HL-60 (cell line): ENCODE measurements around the gene RALGPS2.

Source experiments
- DNase-seq, 2 experiments: peaks; one replicate each; pipeline ENCODE4 v3.0.0-alpha.2; 2010 to 2020; ENCODE audit warnings: low read depth in 1 of 2, low spot score in 1 of 2
- H3K27ac ChIP-seq: fragments of 250-450 bp; sonication (Bioruptor Pico); replicated peaks from 2 replicates; pipeline ENCODE4 v1.5.1; 2020; ENCODE audit warnings: mild to moderate bottlenecking, moderate library complexity
- H3K27me3 ChIP-seq: fragments of 250-450 bp; sonication (Bioruptor Pico); 2 replicates; pipeline ENCODE4 v1.5.1; 2021; ENCODE audit warnings: mild to moderate bottlenecking, moderate library complexity; ENCODE audit not compliant: insufficient read depth, poor library complexity, severe bottlenecking
- H3K4me3 ChIP-seq: replicated peaks from 2 replicates; pipeline ENCODE4 v1.5.1; 2011; ENCODE audit warnings: mild to moderate bottlenecking, control low read depth, low read length; ENCODE audit not compliant: insufficient read depth
- GABPA ChIP-seq: IDR thresholded peaks from 2 replicates; pipeline ENCODE4 v1.6.1; 2012; ENCODE audit warnings: low read depth
- POLR2AphosphoS5 ChIP-seq: IDR thresholded peaks from 2 replicates; pipeline ENCODE4 v1.6.1; 2012; ENCODE audit warnings: low read depth
- REST ChIP-seq: IDR thresholded peaks from 2 replicates; pipeline ENCODE4 v1.6.1; 2012; ENCODE audit warnings: low read depth; ENCODE audit not compliant: insufficient replicate concordance
- SPI1 ChIP-seq: IDR thresholded peaks from 2 replicates; pipeline ENCODE4 v1.6.1; 2012; ENCODE audit warnings: low read depth, mild to moderate bottlenecking, borderline replicate concordance
- TF ChIP-seq, protein P1 (sequence below): IDR thresholded peaks from one replicate; pipeline ENCODE4 v1.5.1; 2011; ENCODE audit warnings: low read length, control low read depth, inconsistent platforms; ENCODE audit not compliant: insufficient read depth

RALGPS2 gene

DNA sequence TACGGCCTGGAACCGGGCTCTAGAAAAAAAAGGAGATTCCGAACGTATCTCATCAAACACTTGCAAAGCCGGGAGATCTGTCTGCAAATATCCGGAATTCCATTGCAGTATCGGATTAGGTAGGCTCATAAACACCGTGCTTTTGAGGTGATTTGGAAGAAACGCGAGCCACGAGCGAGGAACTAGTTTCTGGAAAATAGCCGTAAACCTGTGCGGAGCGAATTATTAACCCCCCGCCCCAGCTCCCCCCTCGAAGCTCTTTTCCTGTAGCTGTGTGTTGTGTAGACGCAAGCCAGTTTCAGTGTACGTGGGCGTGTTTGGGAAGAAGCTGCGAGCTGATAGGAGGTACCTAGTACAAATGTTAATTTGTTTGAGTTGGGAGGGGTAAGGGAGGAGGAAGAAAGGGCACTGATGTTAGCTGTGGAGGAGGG lies 1.1 kb downstream of the RALGPS2 start:
- H3K27me3 ChIP-seq, result no peaks in the 10 kb centered on the region
- H3K27ac ChIP-seq, result peak overlapping the region; percentile 75
- DNase-seq, result peak; percentile 57 to 87
- H3K4me3 ChIP-seq, result peak overlapping the region; percentile 79
- no peak for TF ChIP-seq GABPA
- TF ChIP-seq, protein P1, sequence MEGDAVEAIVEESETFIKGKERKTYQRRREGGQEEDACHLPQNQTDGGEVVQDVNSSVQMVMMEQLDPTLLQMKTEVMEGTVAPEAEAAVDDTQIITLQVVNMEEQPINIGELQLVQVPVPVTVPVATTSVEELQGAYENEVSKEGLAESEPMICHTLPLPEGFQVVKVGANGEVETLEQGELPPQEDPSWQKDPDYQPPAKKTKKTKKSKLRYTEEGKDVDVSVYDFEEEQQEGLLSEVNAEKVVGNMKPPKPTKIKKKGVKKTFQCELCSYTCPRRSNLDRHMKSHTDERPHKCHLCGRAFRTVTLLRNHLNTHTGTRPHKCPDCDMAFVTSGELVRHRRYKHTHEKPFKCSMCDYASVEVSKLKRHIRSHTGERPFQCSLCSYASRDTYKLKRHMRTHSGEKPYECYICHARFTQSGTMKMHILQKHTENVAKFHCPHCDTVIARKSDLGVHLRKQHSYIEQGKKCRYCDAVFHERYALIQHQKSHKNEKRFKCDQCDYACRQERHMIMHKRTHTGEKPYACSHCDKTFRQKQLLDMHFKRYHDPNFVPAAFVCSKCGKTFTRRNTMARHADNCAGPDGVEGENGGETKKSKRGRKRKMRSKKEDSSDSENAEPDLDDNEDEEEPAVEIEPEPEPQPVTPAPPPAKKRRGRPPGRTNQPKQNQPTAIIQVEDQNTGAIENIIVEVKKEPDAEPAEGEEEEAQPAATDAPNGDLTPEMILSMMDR, result no peak
- TF ChIP-seq POLR2AphosphoS5, result no peak
- no peak for TF ChIP-seq REST
- no peak for TF ChIP-seq SPI1

GRCh38 chr1:178726545-178726944 lies 1.5 kb downstream of the RALGPS2 start:
- Histone ChIP-seq H3K4me3 (no peak overlapping the region), H3K27ac (peak overlapping the region; percentile 51), H3K27me3 (no peaks in the 10 kb centered on the region)
- no peak for DNase-seq
- TF ChIP-seq POLR2AphosphoS5, result no peak
- TF ChIP-seq SPI1, result no peak
- TF ChIP-seq, protein P1, result no peak
- TF ChIP-seq REST, result no peak
- no peak for TF ChIP-seq GABPA

DNA sequence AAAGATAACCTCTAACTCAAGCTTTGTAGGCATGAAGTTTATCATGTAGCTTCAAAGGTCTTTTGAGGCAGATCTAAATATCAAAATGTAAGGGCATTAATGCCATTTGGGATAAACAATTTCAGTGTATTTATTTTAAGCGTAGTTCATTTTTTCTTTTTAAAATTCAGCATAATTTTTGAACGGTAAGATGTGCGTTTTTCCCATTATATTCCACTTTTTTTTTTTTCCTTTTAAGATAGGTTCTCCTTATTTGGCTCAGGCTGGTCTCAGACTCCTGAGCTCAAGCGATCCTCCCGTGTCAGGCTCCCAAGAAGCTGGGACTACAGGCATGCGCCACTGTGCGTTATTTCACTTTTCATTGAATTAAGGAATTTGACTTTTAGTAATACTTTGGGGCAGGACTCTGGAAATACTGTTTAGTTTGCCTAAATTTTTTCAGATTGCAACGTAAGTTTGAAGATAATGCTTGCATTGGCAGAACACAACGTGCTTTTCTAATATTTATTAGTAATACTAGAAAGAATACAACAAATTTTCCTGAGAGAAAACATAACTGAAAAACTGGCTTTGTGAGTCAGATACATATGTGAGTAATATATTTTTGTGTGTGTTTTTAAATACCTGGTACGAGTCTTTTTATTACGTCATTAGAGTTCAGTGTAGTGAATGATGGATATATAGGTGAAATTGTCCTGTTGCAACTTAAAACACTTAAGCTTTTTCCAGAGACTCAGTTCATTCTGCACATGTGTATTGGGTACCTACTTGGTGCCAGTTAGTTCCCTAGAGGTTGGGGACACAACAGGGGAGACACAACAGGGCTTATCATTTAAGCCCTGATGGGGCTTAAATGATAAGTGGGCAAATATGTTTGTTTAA lies 2.2 kb downstream of the RALGPS2 start:
- H3K27me3 ChIP-seq, result no peaks in the 10 kb centered on the region

More for the DNA sequence above, 2.2 kb downstream of the RALGPS2 start:
- TF ChIP-seq SPI1 (no peak), REST (no peak), GABPA (no peak), POLR2AphosphoS5 (no peak)
- TF ChIP-seq, protein P1, result no peak
- DNase-seq, result no peak
- Histone ChIP-seq H3K27ac (peak overlapping the region; percentile 51; the same call in 1 of the 2 replicates), H3K4me3 (no peak overlapping the region)
